GM23338 (cell line): ENCODE data around the gene AURKB. TPM values are rescaled to one million over a fixed set of nuclear protein-coding genes. Genes with fewer than 3 reads are reported as not detected.

Experiments
- ATAC-seq: fragments of 200-7000 bp; cut with Tn5 transposase; 3 replicates; pipeline ENCODE4 v1.9.1; 2020
- DNase-seq: peaks from one replicate; pipeline ENCODE4 v3.0.0-alpha.2; 2015; ENCODE audit warnings: low spot score
- H2AFZ ChIP-seq: fragments of 200-600 bp; sonication (generic); 2 replicates; pipeline ENCODE4 v1.8.0; 2016; ENCODE audit warnings: antibody characterized with exemption, mild to moderate bottlenecking, moderate library complexity
- H3F3A ChIP-seq: fragments of 200-600 bp; sonication (generic); replicated peaks from 2 replicates; pipeline ENCODE4 v1.8.0; 2017; ENCODE audit warnings: antibody characterized with exemption, mixed run types, low read depth
- H3K27ac ChIP-seq: fragments of 200-600 bp; sonication (generic); 2 replicates; pipeline ENCODE4 v1.6.1; 2016; ENCODE audit warnings: low read depth
- H3K27me3 ChIP-seq: fragments of 200-600 bp; sonication (generic); 2 replicates; pipeline ENCODE4 v1.8.0; 2016; ENCODE audit warnings: mild to moderate bottlenecking, mixed run types, moderate library complexity; ENCODE audit not compliant: insufficient read depth
- H3K36me3 ChIP-seq: fragments of 200-600 bp; sonication (generic); 2 replicates; pipeline ENCODE4 v1.8.0; 2016; ENCODE audit warnings: mild to moderate bottlenecking; ENCODE audit not compliant: insufficient read depth
- H3K4me1 ChIP-seq: fragments of 200-600 bp; sonication (generic); 2 replicates; pipeline ENCODE4 v1.8.0; 2016; ENCODE audit warnings: mild to moderate bottlenecking, moderate library complexity; ENCODE audit not compliant: insufficient read depth
- H3K4me2 ChIP-seq: fragments of 200-600 bp; sonication (generic); 2 replicates; pipeline ENCODE4 v1.7.1; 2017; ENCODE audit warnings: mixed run types
- H3K4me3 ChIP-seq: fragments of 200-600 bp; sonication (generic); 2 replicates; pipeline ENCODE4 v1.6.1; 2016; ENCODE audit warnings: mixed run types
- H3K79me2 ChIP-seq: fragments of 200-600 bp; sonication (generic); replicated peaks from 2 replicates; pipeline ENCODE4 v1.8.0; 2017; ENCODE audit warnings: mild to moderate bottlenecking; ENCODE audit not compliant: insufficient read depth
- H3K9me2 ChIP-seq: fragments of 200-600 bp; sonication (generic); 2 replicates; pipeline ENCODE4 v1.8.0; 2017; ENCODE audit not compliant: insufficient read depth
- H4K20me1 ChIP-seq: fragments of 200-600 bp; sonication (generic); replicated peaks from 2 replicates; pipeline ENCODE4 v1.8.0; 2017; ENCODE audit warnings: mild to moderate bottlenecking; ENCODE audit not compliant: insufficient read depth
- H3K27ac Mint-ChIP-seq: 2 replicates; pipeline ENCODE4 v1.8.0; 2020; ENCODE audit warnings: inconsistent platforms, mild to moderate bottlenecking, moderate library complexity, mixed read lengths
- H3K27me3 Mint-ChIP-seq: 3 replicates; pipeline ENCODE4 v1.8.0; 2022; ENCODE audit warnings: low read depth, mild to moderate bottlenecking, moderate library complexity, mixed read lengths, inconsistent platforms; ENCODE audit not compliant: insufficient read depth, poor library complexity
- H3K36me3 Mint-ChIP-seq: 3 replicates; pipeline ENCODE4 v1.8.0; 2021; ENCODE audit warnings: low read depth, mild to moderate bottlenecking, inconsistent platforms, moderate library complexity, mixed read lengths
- H3K4me1 Mint-ChIP-seq: 3 replicates; pipeline ENCODE4 v1.8.0; 2020; ENCODE audit warnings: mild to moderate bottlenecking, inconsistent platforms, mixed read lengths
- H3K4me3 Mint-ChIP-seq: 3 replicates; pipeline ENCODE4 v1.8.0; 2021; ENCODE audit warnings: moderate library complexity, mild to moderate bottlenecking, inconsistent platforms, mixed read lengths
- H3K9me3 Mint-ChIP-seq: 3 replicates; pipeline ENCODE4 v1.8.0; 2020; ENCODE audit warnings: moderate library complexity, mild to moderate bottlenecking, inconsistent platforms, mixed read lengths
- CREB1 ChIP-seq: fragments of 250-450 bp; sonication (Bioruptor Pico); IDR thresholded peaks from 2 replicates; pipeline ENCODE4 v1.5.0; 2020; ENCODE audit warnings: low read depth, mild to moderate bottlenecking, moderate library complexity
- EZH2 ChIP-seq: fragments of 200-600 bp; sonication (generic); IDR thresholded peaks from one replicate; pipeline ENCODE4 v1.8.0; 2017; ENCODE audit warnings: antibody characterized with exemption, mild to moderate bottlenecking, low read depth; ENCODE audit not compliant: unreplicated experiment
- EZH2phosphoT487 ChIP-seq: fragments of 200-600 bp; sonication (generic); IDR thresholded peaks from one replicate; pipeline ENCODE4 v1.8.1; 2018; ENCODE audit warnings: antibody characterized with exemption; ENCODE audit not compliant: unreplicated experiment
- JUNB ChIP-seq: IDR thresholded peaks from one replicate; pipeline ENCODE4 v1.6.1; 2016; ENCODE audit warnings: antibody characterized with exemption; ENCODE audit not compliant: unreplicated experiment
- NANOG ChIP-seq: IDR thresholded peaks from 2 replicates; pipeline ENCODE4 v1.6.1; 2016; ENCODE audit warnings: antibody characterized with exemption, borderline replicate concordance
- ZNF114 ChIP-seq: fragments of 250-450 bp; sonication (Bioruptor Pico); IDR thresholded peaks from 2 replicates; pipeline ENCODE4 v1.5.0; 2020; ENCODE audit warnings: mild to moderate bottlenecking, moderate library complexity
- ZNF331 ChIP-seq: fragments of 250-450 bp; sonication (Bioruptor Pico); IDR thresholded peaks from 2 replicates; pipeline ENCODE4 v1.5.0; 2020; ENCODE audit warnings: low read depth, mild to moderate bottlenecking, moderate library complexity
- polyA plus RNA-seq: library from polyadenylated mRNA; unstranded; fragments of >200 nt; fragmentation: Nextera tagmentation; extraction: Ambion mirVana; gene quantifications from 2 replicates; pipeline ENCODE4 v1.2.1, GENCODE V29; 2016
- total RNA-seq: library from RNA; depleted of rRNA; stranded (reverse); fragments of >200 nt; shearing (Covaris generic); gene quantifications from 2 replicates; pipeline ENCODE4 v1.2.3, GENCODE V29; 2014
- TF ChIP-seq, protein P1 (sequence below): fragments of 250-450 bp; sonication (Bioruptor Pico); IDR thresholded peaks from 2 replicates; pipeline ENCODE4 v1.5.0; 2020; ENCODE audit warnings: mild to moderate bottlenecking, moderate library complexity
- TF ChIP-seq, protein P2 (sequence below): IDR thresholded peaks from 2 replicates; pipeline ENCODE4 v1.6.1; 2016; ENCODE audit warnings: antibody characterized with exemption

The AURKB gene
- total and polyA plus RNA-seq, 2 experiments from 2014 or later, result 135 to 212 TPM

GRCh38 chr17:8237886-8238285, 27.5 kb upstream of the AURKB start (continued):
- TF ChIP-seq, protein P1, sequence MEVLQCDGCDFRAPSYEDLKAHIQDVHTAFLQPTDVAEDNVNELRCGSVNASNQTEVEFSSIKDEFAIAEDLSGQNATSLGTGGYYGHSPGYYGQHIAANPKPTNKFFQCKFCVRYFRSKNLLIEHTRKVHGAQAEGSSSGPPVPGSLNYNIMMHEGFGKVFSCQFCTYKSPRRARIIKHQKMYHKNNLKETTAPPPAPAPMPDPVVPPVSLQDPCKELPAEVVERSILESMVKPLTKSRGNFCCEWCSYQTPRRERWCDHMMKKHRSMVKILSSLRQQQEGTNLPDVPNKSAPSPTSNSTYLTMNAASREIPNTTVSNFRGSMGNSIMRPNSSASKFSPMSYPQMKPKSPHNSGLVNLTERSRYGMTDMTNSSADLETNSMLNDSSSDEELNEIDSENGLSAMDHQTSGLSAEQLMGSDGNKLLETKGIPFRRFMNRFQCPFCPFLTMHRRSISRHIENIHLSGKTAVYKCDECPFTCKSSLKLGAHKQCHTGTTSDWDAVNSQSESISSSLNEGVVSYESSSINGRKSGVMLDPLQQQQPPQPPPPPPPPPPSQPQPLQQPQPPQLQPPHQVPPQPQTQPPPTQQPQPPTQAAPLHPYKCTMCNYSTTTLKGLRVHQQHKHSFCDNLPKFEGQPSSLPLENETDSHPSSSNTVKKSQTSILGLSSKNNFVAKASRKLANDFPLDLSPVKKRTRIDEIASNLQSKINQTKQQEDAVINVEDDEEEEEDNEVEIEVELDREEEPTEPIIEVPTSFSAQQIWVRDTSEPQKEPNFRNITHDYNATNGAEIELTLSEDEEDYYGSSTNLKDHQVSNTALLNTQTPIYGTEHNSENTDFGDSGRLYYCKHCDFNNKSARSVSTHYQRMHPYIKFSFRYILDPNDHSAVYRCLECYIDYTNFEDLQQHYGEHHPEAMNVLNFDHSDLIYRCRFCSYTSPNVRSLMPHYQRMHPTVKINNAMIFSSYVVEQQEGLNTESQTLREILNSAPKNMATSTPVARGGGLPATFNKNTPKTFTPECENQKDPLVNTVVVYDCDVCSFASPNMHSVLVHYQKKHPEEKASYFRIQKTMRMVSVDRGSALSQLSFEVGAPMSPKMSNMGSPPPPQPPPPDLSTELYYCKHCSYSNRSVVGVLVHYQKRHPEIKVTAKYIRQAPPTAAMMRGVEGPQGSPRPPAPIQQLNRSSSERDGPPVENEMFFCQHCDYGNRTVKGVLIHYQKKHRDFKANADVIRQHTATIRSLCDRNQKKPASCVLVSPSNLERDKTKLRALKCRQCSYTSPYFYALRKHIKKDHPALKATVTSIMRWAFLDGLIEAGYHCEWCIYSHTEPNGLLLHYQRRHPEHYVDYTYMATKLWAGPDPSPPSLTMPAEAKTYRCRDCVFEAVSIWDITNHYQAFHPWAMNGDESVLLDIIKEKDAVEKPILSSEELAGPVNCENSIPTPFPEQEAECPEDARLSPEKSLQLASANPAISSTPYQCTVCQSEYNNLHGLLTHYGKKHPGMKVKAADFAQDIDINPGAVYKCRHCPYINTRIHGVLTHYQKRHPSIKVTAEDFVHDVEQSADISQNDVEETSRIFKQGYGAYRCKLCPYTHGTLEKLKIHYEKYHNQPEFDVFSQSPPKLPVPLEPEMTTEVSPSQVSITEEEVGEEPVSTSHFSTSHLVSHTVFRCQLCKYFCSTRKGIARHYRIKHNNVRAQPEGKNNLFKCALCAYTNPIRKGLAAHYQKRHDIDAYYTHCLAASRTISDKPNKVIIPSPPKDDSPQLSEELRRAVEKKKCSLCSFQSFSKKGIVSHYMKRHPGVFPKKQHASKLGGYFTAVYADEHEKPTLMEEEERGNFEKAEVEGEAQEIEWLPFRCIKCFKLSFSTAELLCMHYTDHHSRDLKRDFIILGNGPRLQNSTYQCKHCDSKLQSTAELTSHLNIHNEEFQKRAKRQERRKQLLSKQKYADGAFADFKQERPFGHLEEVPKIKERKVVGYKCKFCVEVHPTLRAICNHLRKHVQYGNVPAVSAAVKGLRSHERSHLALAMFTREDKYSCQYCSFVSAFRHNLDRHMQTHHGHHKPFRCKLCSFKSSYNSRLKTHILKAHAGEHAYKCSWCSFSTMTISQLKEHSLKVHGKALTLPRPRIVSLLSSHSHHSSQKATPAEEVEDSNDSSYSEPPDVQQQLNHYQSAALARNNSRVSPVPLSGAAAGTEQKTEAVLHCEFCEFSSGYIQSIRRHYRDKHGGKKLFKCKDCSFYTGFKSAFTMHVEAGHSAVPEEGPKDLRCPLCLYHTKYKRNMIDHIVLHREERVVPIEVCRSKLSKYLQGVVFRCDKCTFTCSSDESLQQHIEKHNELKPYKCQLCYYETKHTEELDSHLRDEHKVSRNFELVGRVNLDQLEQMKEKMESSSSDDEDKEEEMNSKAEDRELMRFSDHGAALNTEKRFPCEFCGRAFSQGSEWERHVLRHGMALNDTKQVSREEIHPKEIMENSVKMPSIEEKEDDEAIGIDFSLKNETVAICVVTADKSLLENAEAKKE (CRISPR knock-in tag), result no peak
- TF ChIP-seq NANOG, result no peak
- TF ChIP-seq JUNB, result no peak
- TF ChIP-seq ZNF114 (CRISPR knock-in tag), result no peak
- TF ChIP-seq ZNF331 (CRISPR knock-in tag), result no peak
- no peak for TF ChIP-seq CREB1 (CRISPR knock-in tag)
- TF ChIP-seq EZH2, result no peak
- TF ChIP-seq EZH2phosphoT487, result no peak

DNA sequence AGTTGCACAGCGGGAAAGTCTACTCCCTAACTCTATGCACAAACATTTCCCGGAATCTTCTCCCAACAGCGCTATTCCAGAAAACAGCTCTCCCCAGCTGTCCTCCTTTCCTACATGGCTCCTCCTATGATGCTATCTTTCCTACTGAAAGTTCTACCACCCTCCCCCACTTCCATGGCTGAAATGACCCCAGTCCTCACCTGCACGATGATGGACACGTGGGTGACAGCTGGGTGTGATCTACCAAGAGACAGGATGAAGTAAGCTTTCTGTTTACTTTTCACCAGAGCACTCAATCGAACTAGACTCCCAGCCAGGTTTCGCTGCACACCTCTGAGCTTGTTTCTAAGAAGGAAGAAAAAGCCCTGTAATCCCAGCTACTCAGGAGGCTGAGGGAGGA, 26.8 kb upstream of the AURKB start:
- H3K4me2 ChIP-seq, result no peak overlapping the region
- no peaks in the 10 kb centered on the region for H3K9me2 ChIP-seq
- peaks cover 26% of the 10 kb centered on the region for H3K36me3 ChIP-seq
- no peak for ATAC-seq
- H3K27me3 ChIP-seq, result no peaks in the 10 kb centered on the region
- H3K79me2 ChIP-seq, result peaks cover 6% of the 10 kb centered on the region; the same call in 1 of the 2 replicates
- Mint-ChIP-seq H3K27ac (no peak overlapping the region), H3K27me3 (peaks cover 4% of the 10 kb centered on the region), H3K4me1 (no peaks in the 10 kb centered on the region), H3K4me3 (no peak overlapping the region), H3K36me3 (peaks cover 56% of the 10 kb centered on the region), H3K9me3 (no peaks in the 10 kb centered on the region)
- no peak for DNase-seq
- H3K4me3 ChIP-seq, result no peak overlapping the region
- H4K20me1 ChIP-seq, result peaks cover 4% of the 10 kb centered on the region
- no peak overlapping the region for H3K27ac ChIP-seq
- H3F3A ChIP-seq, result no peaks in the 10 kb centered on the region
- H2AFZ ChIP-seq, result no peak overlapping the region
- no peaks in the 10 kb centered on the region for H3K4me1 ChIP-seq
- TF ChIP-seq ZNF114 (CRISPR knock-in tag) (no peak), EZH2phosphoT487 (no peak), JUNB (no peak), EZH2 (no peak), NANOG (no peak)
- TF ChIP-seq, protein P1 (CRISPR knock-in tag), result no peak
- TF ChIP-seq, protein P2, sequence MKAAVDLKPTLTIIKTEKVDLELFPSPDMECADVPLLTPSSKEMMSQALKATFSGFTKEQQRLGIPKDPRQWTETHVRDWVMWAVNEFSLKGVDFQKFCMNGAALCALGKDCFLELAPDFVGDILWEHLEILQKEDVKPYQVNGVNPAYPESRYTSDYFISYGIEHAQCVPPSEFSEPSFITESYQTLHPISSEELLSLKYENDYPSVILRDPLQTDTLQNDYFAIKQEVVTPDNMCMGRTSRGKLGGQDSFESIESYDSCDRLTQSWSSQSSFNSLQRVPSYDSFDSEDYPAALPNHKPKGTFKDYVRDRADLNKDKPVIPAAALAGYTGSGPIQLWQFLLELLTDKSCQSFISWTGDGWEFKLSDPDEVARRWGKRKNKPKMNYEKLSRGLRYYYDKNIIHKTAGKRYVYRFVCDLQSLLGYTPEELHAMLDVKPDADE, result no peak
